HepG2 (cell line): ENCODE results near the gene STRN4. TPM values are rescaled to one million over a fixed set of nuclear protein-coding genes. Genes with fewer than 3 reads are reported as not detected.

ENCODE experiments used
- ATF6 ChIP-seq: sonication (generic); formaldehyde crosslinking; conservative IDR thresholded peaks from 2 replicates; pipeline ENCODE4 v1.4.0; 2020; ENCODE audit warnings: missing genetic modification reagents
- DPF2 ChIP-seq: sonication (generic); formaldehyde crosslinking; IDR thresholded peaks from 2 replicates; pipeline ENCODE4 v1.4.0; 2020; ENCODE audit warnings: mild to moderate bottlenecking, low read depth, missing genetic modification reagents, borderline replicate concordance
- ELF1 ChIP-seq: sonication (generic); formaldehyde crosslinking; IDR thresholded peaks from 2 replicates; pipeline ENCODE4 v1.4.0; 2020; ENCODE audit warnings: missing genetic modification reagents
- GATA4 ChIP-seq: sonication (generic); IDR thresholded peaks from 2 replicates; pipeline ENCODE4 v1.6.1; 2016; ENCODE audit warnings: antibody characterized with exemption, low read depth, borderline replicate concordance
- NAIF1 ChIP-seq: sonication (generic); formaldehyde crosslinking; IDR thresholded peaks from 2 replicates; pipeline ENCODE4 v1.5.0; 2020; ENCODE audit warnings: mild to moderate bottlenecking, missing genetic modification reagents, borderline replicate concordance
- NFIB ChIP-seq: sonication (generic); formaldehyde crosslinking; IDR thresholded peaks from 2 replicates; pipeline ENCODE4 v1.9.0; 2021; ENCODE audit warnings: missing genetic modification reagents, mild to moderate bottlenecking, borderline replicate concordance
- RAD51 ChIP-seq: fragments of 450-650 bp; IDR thresholded peaks from 2 replicates; pipeline ENCODE4 v1.6.1; 2016; ENCODE audit warnings: borderline replicate concordance
- SMARCC2 ChIP-seq: fragments of 450-650 bp; IDR thresholded peaks from 2 replicates; pipeline ENCODE4 v1.6.1; 2017; ENCODE audit warnings: antibody characterized with exemption, mild to moderate bottlenecking
- SRF ChIP-seq: IDR thresholded peaks from 2 replicates; pipeline ENCODE4 v1.6.1; 2011; ENCODE audit warnings: mild to moderate bottlenecking, low read depth, low read length, moderate library complexity
- THAP11 ChIP-seq: IDR thresholded peaks from 2 replicates; pipeline ENCODE4 v1.6.1; 2016; ENCODE audit warnings: missing biosample characterization, missing genetic modification reagents
- ZBED4 ChIP-seq: sonication (generic); formaldehyde crosslinking; IDR thresholded peaks from 2 replicates; pipeline ENCODE4 v1.4.0; 2020; ENCODE audit warnings: missing genetic modification reagents, borderline replicate concordance
- ZBTB7B ChIP-seq: sonication (generic); formaldehyde crosslinking; IDR thresholded peaks from 2 replicates; pipeline ENCODE4 v1.4.0; 2020; ENCODE audit warnings: missing genetic modification reagents
- ZEB1 ChIP-seq: IDR thresholded peaks from 2 replicates; pipeline ENCODE4 v1.6.1; 2012; ENCODE audit warnings: mild to moderate bottlenecking, low read depth, inconsistent platforms; ENCODE audit not compliant: insufficient replicate concordance
- ZNF225 ChIP-seq: sonication (generic); formaldehyde crosslinking; IDR thresholded peaks from 2 replicates; pipeline ENCODE4 v1.4.0; 2020; ENCODE audit warnings: mild to moderate bottlenecking, missing genetic modification reagents
- ZNF235 ChIP-seq: sonication (generic); formaldehyde crosslinking; IDR thresholded peaks from 2 replicates; pipeline ENCODE4 v1.8.1; 2023; ENCODE audit warnings: mild to moderate bottlenecking, missing genetic modification reagents, borderline replicate concordance
- ZNF292 ChIP-seq: sonication (generic); formaldehyde crosslinking; IDR thresholded peaks from 2 replicates; pipeline ENCODE4 v1.8.1; 2022; ENCODE audit warnings: mild to moderate bottlenecking, low read depth, missing genetic modification reagents, borderline replicate concordance
- ZNF331 ChIP-seq: sonication (generic); formaldehyde crosslinking; IDR thresholded peaks from 2 replicates; pipeline ENCODE4 v1.4.0; 2020; ENCODE audit warnings: missing genetic modification reagents
- ZNF564 ChIP-seq: sonication (generic); formaldehyde crosslinking; IDR thresholded peaks from 2 replicates; pipeline ENCODE4 v1.8.1; 2023; ENCODE audit warnings: mild to moderate bottlenecking, missing genetic modification reagents
- ZNF672 ChIP-seq: sonication (generic); formaldehyde crosslinking; IDR thresholded peaks from 2 replicates; pipeline ENCODE4 v1.8.1; 2022; ENCODE audit warnings: missing genetic modification reagents
- ZNF773 ChIP-seq: sonication (generic); formaldehyde crosslinking; IDR thresholded peaks from 2 replicates; pipeline ENCODE4 v1.4.0; 2020; ENCODE audit warnings: missing genetic modification reagents, borderline replicate concordance
- ZNF878 ChIP-seq: sonication (generic); formaldehyde crosslinking; IDR thresholded peaks from 2 replicates; pipeline ENCODE4 v1.8.1; 2023; ENCODE audit warnings: mild to moderate bottlenecking, missing genetic modification reagents, moderate library complexity
- polyA plus RNA-seq, 8 experiments: library from polyadenylated mRNA; depleted of rRNA in 3 of 8; stranded (reverse) in 7 of 8; unstranded in 1 of 8; fragments of >200 nt; fragmentation: Illumina TruSeq in 4 of 8; extraction: Trizol in 4 of 8; gene quantifications; 2 replicates each; pipeline versions ENCODE4 v1.2.1 to v1.2.3, GENCODE V29; 2011 to 2016; ENCODE audit warnings: low read depth in 4 of 8, missing spikeins in 1 of 8, mixed read lengths in 1 of 8; ENCODE audit not compliant: insufficient read depth in 1 of 8
- total RNA-seq, 5 experiments: library from RNA; depleted of rRNA; stranded (reverse); fragments of >200 nt; fragmentation: Illumina TruSeq; extraction: Trizol; gene quantifications; 2 replicates each; pipeline ENCODE4 v1.2.3, GENCODE V29; 2016; ENCODE audit warnings: low read depth in 1 of 5
- TF ChIP-seq, protein P1 (sequence below): sonication (generic); formaldehyde crosslinking; IDR thresholded peaks from 2 replicates; pipeline ENCODE4 v1.8.1; 2022; ENCODE audit warnings: mild to moderate bottlenecking, missing genetic modification reagents
- TF ChIP-seq, protein P2 (sequence below): IDR thresholded peaks from 2 replicates; pipeline ENCODE4 v1.6.1; 2016; ENCODE audit warnings: missing genetic modification reagents, missing compliant biosample characterization

STRN4 gene
- total and polyA plus RNA-seq, 2 of the 13 experiments (the other 11 are each of a cell fraction or from before 2014, with no cell fraction given): 43.1 to 57.3 TPM

DNA sequence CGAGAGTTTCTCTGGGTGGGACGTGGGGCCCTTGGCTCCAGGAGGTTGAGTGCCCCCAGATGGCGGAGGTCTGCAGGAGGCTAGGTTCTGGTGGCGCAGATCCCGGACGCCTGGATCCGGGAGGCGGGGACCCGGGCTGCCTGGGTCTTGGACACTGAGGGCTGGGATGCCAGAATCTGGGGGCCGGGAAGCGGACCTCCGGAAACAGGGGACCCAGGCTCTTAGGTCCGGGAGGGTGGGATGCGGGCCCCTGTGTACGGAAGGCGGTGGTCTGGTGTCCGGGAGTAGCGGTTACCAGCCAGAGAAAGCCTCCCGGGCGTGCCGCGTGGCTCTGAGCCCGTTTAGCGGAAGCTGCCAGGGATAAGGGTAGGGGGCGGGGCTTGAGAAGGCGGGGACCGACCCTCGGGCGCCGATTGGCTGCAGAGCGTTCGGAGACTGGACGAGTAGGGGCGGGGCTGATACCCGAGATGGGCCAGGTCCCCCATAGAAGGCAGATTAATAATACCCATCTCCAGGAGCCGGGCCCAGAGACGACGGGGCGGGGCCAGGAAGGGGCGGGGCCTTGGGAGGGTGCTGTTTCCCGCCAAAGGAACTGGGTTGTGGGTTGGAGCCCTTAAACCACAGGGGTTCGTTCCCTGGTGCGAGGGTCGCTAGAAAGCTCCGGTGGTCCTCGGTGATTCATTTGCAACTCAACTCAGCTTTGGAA, 42.2 kb upstream of the STRN4 start, which contains the start of gene SLC1A5 (continued):
- TF ChIP-seq, protein P1, sequence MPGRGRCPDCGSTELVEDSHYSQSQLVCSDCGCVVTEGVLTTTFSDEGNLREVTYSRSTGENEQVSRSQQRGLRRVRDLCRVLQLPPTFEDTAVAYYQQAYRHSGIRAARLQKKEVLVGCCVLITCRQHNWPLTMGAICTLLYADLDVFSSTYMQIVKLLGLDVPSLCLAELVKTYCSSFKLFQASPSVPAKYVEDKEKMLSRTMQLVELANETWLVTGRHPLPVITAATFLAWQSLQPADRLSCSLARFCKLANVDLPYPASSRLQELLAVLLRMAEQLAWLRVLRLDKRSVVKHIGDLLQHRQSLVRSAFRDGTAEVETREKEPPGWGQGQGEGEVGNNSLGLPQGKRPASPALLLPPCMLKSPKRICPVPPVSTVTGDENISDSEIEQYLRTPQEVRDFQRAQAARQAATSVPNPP (CRISPR knock-in tag): 0 out of 2 replicates have a peak, but pooled peaks have one; percentile 58
- TF ChIP-seq ATF6 (CRISPR knock-in tag) (no peak; the same call in 1 of the 2 replicates), NAIF1 (peak; percentile 74; the same call in 1 of the 2 replicates), ZNF292 (CRISPR knock-in tag) (no peak), SRF (0 out of 2 replicates have a peak, but pooled peaks have one; percentile 47), ZBED4 (CRISPR knock-in tag) (peak; percentile 86; the same call in 1 of the 2 replicates), RAD51 (no peak), ELF1 (peak; percentile 87), SMARCC2 (no peak), DPF2 (CRISPR knock-in tag) (no peak), ZNF235 (no peak), ZNF564 (CRISPR knock-in tag) (no peak), ZNF773 (CRISPR knock-in tag) (no peak), ZNF331 (CRISPR knock-in tag) (peak; percentile 60; the same call in 1 of the 2 replicates), ZNF672 (no peak), ZEB1 (peak; percentile 29), ZBTB7B (CRISPR knock-in tag) (peak; percentile 51; the same call in 1 of the 2 replicates), ZNF878 (peak; percentile 67; the same call in 1 of the 2 replicates), NFIB (no peak), THAP11 (CRISPR knock-in tag) (peak; percentile 77), GATA4 (peak; percentile 91), ZNF225 (CRISPR knock-in tag) (no peak)
- TF ChIP-seq, protein P2, sequence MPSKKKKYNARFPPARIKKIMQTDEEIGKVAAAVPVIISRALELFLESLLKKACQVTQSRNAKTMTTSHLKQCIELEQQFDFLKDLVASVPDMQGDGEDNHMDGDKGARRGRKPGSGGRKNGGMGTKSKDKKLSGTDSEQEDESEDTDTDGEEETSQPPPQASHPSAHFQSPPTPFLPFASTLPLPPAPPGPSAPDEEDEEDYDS (CRISPR knock-in tag): peak; percentile 100
